Adrenal gland (tissue), 12 donors: ENCODE results near the gene TRIM73. TPM values are rescaled to one million over a fixed set of nuclear protein-coding genes. Genes with fewer than 3 reads are reported as not detected.
"Not testable (repeated sequence)": the region's sequence is repeated elsewhere in the genome, so short reads cannot be mapped to it uniquely, and the experiment has no call there.

Experiments used
- DNase-seq, 7 donors: peaks; one replicate each; pipeline ENCODE4 v3.0.0-alpha.2; 2019 to 2020
- H3K27ac ChIP-seq, 5 donors: fragments of 200-600 bp; sonication (generic) in 4 of 5; 1 replicate in 3 of 5; 2 replicates in 2 of 5; pipeline versions ENCODE4 v1.5.1 to v1.8.0; 2016 to 2020; ENCODE audit warnings: mild to moderate bottlenecking in 1 of 5
- H3K27me3 ChIP-seq: fragments of 200-600 bp; 2 replicates; pipeline ENCODE4 v1.8.0; 2021
- H3K36me3 ChIP-seq, 2 donors: fragments of 200-600 bp; replicated peaks in 1 of 2; 1 replicate in 1 of 2; 2 replicates in 1 of 2; pipeline versions ENCODE4 v1.5.1 to v1.8.0; 2018 to 2022
- H3K4me1 ChIP-seq, 2 donors: fragments of 200-600 bp; replicated peaks in 1 of 2; 1 replicate in 1 of 2; 2 replicates in 1 of 2; pipeline versions ENCODE4 v1.5.1 to v1.8.0; 2018 to 2021
- H3K4me3 ChIP-seq, 4 donors: fragments of 200-600 bp; sonication (generic) in 3 of 4; one replicate each; pipeline ENCODE4 v1.5.1; 2016 to 2018
- H3K9me3 ChIP-seq, 3 donors: fragments of 200-600 bp; sonication (generic) in 1 of 3; replicated peaks in 1 of 3; 1 replicate in 2 of 3; 2 replicates in 1 of 3; pipeline versions ENCODE4 v1.5.1 to v1.8.0; 2016 to 2021
- WGBS, 4 donors: extraction: QIAGEN DNeasy Blood & Tissue Kit in 2 of 4; methylation state at CpG; one replicate each; pipeline versions ENCODE4 v1.1.5 to v1.1.7; 2013 to 2017; 5-methylcytosine and 5-hydroxymethylcytosine counted together
- intact Hi-C, 2 donors: fragments of 100-400 bp; cut with DNase I; formaldehyde crosslinking; loops; one replicate each; pipeline versions ENCODE4 v1.14.1 to v1.15.0; 2022 to 2023
- polyA plus RNA-seq, 3 donors: library from polyadenylated mRNA; stranded (reverse); fragments of 200-250 nt in 2 of 3; fragments of 350-450 nt in 1 of 3; fragmentation: Illumina TruSeq in 1 of 3; extraction: RNeasy Lipid Tissue Mini Kit (QIAGEN cat#74804) in 1 of 3; gene quantifications; one replicate each; pipeline ENCODE4 v1.2.3, GENCODE V29; 2013 to 2014
- total RNA-seq, 9 donors: library from RNA; depleted of rRNA in 4 of 9; stranded (reverse); fragments of >200 nt in 4 of 9; fragments of 120-200 nt in 1 of 9; fragmentation: NEBNext Ultra II Directional in 1 of 9; extraction: Animal tissue kit (Norgen Biotek cat#: 25700) in 1 of 9; gene quantifications; one replicate each; pipeline versions ENCODE4 v1.1.0 to v1.2.4, GENCODE V29; 2013 to 2023
- donor health status: healthy with polysubstance abuse.
- donor health status: Bipolar disorder and iron deficiency.
- donor health status: DM: yes; HTN: yes; CAD: no.
- donor health status: DM: no; HTN: no; CAD: no.
- donor health status: DM: no; HTN: no; CAD: no.
- donor health status: DM: yes; HTN: yes; CAD: no.

TRIM73 gene
- total and polyA plus RNA-seq, 12 donors: 0.13 to 22.6 (median 7.2) TPM

- H3K4me3 ChIP-seq, H3K27me3 ChIP-seq, H3K4me1 ChIP-seq, intact Hi-C loops, H3K36me3 ChIP-seq, H3K9me3 ChIP-seq, DNase-seq, H3K27ac ChIP-seq: not testable (repeated sequence)
- 71 to 79% methylated on average over 3 to 4 of the region's 34 CpGs; no CpG with 5 or more reads in 2 of the 4 donors for WGBS, 4 donors
Observed at GRCh38 chr7:75398771-75399700, 3.6 kb downstream of the TRIM73 start.

- intact Hi-C loops, H3K36me3 ChIP-seq, H3K4me1 ChIP-seq, H3K27me3 ChIP-seq, H3K9me3 ChIP-seq, H3K4me3 ChIP-seq, H3K27ac ChIP-seq, DNase-seq: not testable (repeated sequence)
- no CpG with 5 or more reads among the region's 6 CpGs for WGBS, 4 donors
Observed at GRCh38 chr7:75400575-75400974, 5.1 kb downstream of the TRIM73 start.

DNA sequence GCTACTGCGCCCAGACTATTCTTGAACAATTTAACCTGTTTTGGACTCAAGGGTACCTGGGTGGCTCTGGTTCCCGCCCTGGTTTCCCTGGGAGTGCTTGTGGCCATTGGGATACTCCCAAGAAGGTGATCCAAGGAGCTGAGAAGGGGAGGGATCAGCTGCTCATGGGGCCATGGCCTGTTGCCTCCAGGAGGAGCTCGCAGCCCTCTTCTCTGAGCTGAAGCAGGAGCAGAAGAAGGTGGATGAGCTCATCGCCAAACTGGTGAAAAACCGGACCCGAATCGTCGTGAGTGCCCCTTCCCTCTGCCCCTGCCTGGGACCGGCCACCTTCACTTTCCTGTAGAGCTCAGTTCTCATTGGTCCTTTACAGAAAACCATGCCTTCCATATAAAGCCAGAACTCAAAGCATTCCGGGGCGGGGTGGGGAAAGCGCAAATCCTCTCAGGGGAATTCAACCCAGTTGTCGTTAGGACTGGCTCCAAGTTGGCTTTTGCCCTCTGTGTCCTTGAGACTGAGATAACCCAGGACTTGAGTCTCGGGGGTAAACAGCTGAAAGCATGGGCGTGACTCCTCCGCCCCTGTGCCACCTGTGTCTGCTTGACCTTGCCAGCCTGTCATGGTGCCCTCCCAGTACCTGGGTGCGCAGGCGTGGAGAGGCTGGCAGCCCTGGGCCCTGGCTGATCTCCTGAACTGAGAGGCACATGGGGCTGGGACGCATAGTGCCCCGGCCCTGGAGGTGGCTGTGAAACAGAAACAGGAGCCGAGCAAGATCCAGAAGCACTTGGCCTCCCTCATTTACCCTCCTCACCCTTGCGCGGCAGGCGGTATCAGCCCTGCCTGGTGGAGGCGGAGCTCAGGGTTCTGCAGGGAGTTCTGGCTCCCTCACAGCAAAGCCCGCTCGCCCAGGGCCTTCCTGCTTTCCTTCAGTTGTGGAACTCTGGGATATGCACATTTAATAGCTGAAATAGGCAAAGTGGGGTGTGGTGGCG is 8.3 kb downstream of the TRIM73 start:
- H3K4me3 ChIP-seq, H3K4me1 ChIP-seq, H3K27me3 ChIP-seq, H3K9me3 ChIP-seq, H3K27ac ChIP-seq, intact Hi-C loops, DNase-seq, H3K36me3 ChIP-seq: not testable (repeated sequence)
- WGBS, 4 donors: no CpG with 5 or more reads among the region's 28 CpGs

DNA sequence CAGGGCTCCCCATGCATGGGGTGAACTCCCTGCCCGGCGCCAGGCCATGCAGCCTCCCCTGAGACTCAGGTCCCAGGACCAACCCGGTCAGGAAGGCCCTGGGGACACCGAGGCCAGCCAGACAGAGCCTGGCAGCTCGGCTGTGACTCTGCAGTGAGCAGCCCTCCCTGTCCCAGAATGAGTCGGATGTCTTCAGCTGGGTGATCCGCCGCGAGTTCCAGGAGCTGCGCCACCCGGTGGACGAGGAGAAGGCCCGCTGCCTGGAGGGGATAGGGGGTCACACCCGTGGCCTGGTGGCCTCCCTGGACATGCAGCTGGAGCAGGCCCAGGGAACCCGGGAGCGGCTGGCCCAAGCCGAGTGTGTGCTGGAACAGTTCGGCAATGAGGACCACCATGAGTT is 9.2 kb downstream of the TRIM73 start:
- H3K36me3 ChIP-seq, DNase-seq, H3K4me1 ChIP-seq, H3K27ac ChIP-seq, intact Hi-C loops, H3K4me3 ChIP-seq, H3K9me3 ChIP-seq, H3K27me3 ChIP-seq: not testable (repeated sequence)
- 67 to 72% methylated on average over 4 of the region's 18 CpGs; no CpG with 5 or more reads in 2 of the 4 donors for whole genome bisulfite sequencing, 4 donors

DNA sequence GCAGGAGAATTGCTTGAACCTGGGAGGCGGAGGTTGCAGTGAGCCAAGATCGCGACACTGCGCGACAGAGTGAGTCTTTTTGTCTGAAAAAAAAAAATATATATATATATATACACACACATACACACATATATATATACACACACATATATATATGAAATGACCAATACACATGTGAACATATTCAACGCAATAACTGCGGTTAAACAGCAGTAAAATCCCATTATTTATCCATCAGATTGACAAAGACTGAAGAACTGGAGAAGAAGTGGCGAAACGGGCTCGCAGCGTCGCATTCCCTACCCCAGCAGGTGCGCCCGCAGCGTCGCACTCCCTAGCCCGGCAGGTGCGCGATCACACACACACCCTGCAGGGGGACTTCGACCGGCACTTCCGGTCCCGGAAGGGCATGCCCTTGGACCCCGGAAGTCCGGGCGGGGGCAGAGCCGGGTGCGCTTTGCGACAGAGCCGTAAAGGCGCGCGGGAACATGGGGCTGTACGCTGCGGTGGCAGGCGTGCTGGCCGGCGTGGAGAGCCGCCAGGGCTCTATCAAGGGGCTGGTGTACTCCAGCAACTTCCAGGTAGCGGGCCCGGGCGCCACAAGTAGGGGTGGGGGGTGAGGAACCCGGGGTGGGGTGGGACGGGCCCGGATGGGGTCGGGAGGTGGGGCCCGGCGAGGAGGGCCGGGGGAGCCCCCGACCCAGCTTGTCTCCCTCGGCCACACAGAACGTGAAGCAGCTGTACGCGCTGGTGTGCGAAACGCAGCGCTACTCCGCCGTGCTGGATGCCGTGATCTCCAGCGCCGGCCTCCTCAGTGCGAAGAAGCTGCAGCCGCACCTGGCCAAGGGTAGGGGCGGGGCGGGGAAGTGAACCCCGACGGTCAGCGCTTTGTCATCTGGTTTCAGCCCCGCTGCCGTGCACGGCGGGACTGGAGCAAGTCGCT is 14.7 kb downstream of the TRIM73 start:
- intact Hi-C loops: not testable (repeated sequence)
- WGBS, 4 donors: 1 to 100% (median 25%) methylated on average over 1 to 10 of the region's 74 CpGs; no CpG with 5 or more reads in 1 of the 4 donors
- DNase-seq: peak in 1 of 7 donors; percentile 14

GRCh38 chr7:75410823-75411173 is 15.4 kb downstream of the TRIM73 start:
- H3K4me3 ChIP-seq, DNase-seq, intact Hi-C loops, H3K27me3 ChIP-seq, H3K9me3 ChIP-seq, H3K4me1 ChIP-seq, H3K36me3 ChIP-seq, H3K27ac ChIP-seq: not testable (repeated sequence)
- WGBS, 4 donors: no CpG with 5 or more reads among the region's 13 CpGs

More for the DNA sequence above, 14.7 kb downstream of the TRIM73 start:
- not testable (repeated sequence) for H3K36me3 ChIP-seq, H3K9me3 ChIP-seq, H3K27me3 ChIP-seq, H3K4me1 ChIP-seq
- Histone ChIP-seq H3K27ac (peak overlapping the region in 1 of 5 donors; percentile 40), H3K4me3 (peak overlapping the region in 1 of 4 donors; percentile 44)

- H3K27ac ChIP-seq, H3K4me1 ChIP-seq, intact Hi-C loops, H3K27me3 ChIP-seq, H3K9me3 ChIP-seq, H3K36me3 ChIP-seq, H3K4me3 ChIP-seq: not testable (repeated sequence)
- 26 to 34% methylated on average over 5 of the region's 6 CpGs; no CpG with 5 or more reads in 2 of the 4 donors for WGBS, 4 donors
- DNase-seq: peak in 3 of 7 donors; percentile 27 to 52 (median 50)
Observed at GRCh38 chr7:75414204-75414603, 18.8 kb downstream of the TRIM73 start.
